ENCODE measurements around the gene CDHR2. TPM values are rescaled to one million over a fixed set of nuclear protein-coding genes. Genes with fewer than 3 reads are reported as not detected.
"Not testable (repeated sequence)": the region's sequence is repeated elsewhere in the genome, so short reads cannot be mapped to it uniquely, and the experiment has no call there.

CDHR2 gene
- polyA plus RNA-seq, 12 donors, result 0.18 to 14.2 (median 0.53) TPM; not detected in 2

DNA sequence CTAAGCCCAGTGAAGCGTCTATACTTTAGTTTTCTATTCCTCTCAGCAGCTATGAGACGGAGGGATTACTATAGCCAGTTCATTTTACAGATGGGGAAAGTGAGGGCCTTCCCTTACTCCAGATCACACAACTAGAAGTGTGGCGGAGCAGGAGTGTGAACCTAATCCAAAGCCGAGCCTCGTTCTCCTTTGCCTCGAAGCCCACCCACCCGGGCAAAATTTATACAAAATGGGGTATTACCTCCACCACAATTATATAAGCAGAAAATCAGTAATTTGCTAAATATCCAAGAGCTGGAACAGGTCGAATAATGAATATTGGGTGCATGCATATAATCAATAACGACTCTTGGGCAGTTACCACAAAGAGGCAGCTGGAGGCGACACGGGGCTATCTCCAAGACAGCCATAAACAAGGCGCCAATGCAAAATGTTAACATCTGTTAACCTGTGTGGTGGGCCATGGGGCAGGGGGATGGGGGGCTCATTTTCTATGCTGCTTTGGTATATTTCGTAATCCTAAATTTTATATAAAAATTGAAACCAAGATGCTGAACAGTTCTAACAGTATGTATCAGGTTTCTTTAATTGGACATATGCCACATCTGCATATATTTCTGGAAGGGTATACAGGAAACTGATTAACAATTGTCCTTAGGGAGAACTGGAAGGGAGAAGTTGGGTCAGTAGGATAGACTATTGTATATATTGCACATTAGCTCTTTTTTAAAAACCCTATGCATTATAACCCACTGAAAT lies 10.7 kb upstream of the CDHR2 start:
- no peak for DNase-seq

DNA sequence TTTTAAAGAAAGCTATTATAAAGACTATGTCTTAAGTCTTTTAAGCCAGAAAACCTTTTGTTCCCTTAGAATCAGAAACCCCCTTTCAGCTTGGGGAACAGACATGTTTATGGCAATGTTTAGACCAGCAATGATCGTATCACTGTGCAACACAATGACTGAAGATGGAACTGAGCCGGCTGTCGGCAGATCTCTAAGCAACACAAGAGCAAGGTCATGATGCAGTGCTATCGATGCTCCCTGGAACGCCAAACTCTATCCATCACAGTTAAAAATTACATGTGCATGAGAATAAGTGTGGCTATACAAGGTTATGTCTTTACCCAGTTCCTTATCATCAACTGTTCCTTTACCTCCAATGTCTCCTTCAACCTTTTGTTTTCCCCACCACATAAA lies 10.2 kb upstream of the CDHR2 start:
- DNase-seq, result no peak

DNA sequence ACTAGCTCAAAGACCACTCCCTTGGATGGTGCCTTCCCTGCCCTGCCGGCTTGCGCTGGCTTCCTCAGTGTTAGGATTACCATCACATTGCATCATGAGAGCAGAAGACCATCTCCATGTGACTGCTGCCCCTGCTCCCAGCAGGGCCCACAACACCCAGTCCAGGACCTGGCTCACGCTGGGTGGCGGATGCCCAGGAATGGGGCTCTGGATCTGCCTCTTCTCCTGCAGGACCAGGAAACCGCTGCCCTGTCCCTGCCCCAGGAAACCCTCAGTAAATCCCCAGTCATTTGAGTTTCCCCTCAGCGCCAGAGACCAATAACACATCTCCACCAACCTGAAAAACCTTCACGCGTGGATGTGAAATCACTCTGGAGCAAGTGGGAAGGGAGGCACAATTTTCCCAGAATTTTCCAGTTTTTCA lies 8.7 kb upstream of the CDHR2 start:
- no peak for DNase-seq

DNA sequence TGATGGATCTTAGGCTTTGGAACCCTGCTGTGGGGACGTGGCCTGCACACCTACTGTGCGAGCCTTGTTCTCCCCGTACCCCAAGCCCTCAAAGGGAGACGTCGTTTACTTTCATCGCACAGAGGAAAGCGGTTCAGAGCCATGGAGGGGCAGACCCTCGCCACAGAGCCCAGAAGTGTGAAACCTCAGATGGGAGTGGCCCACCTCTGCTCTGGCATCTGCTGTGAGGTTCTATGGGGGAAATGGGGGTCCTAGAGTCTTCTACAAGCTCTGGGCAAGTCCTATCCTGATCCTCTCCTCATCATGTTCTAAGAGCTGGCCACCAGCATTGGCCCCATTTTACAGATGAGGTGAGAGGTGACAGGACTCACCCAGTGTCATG lies 8.2 kb upstream of the CDHR2 start:
- DNase-seq, result no peak

DNA sequence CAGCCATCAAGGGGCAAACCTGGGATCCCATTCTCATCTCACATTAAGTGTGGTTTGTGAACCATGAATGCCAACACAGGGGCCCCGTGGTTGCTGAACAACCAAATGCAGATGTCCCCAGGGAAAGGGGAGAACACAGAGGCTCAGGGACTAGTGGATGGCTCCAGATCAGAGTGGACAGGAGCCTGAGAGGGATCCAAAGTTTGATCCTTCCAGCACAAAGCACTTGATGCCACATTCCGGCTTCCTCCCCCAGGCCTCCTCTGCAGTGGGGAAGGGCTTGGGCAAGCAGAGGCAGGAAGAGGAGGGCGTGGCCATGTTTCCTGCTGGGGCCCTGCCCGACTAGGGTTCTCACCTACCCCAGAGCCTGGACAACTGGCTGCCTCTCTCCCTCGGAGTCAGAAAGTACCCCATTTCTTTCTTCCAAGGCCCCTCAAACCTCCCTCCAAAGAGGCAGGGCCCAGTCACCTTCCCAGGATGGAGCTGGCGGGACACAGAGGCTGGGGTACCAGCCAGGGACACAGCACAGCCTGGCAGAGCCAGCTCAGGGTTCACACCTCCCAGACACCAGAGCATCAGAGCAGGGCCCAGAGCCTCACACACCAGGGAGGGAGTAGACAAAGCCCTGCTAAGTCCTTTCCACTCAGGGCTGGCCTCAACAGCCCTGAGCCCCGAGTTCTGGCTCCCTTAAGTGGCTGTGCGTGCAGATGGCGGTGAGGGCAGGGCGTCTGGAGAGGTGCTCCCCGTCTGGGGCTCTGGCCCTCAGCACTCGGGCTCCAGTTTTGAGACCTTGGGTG lies 7.6 kb upstream of the CDHR2 start:
- DNase-seq, result no peak

DNA sequence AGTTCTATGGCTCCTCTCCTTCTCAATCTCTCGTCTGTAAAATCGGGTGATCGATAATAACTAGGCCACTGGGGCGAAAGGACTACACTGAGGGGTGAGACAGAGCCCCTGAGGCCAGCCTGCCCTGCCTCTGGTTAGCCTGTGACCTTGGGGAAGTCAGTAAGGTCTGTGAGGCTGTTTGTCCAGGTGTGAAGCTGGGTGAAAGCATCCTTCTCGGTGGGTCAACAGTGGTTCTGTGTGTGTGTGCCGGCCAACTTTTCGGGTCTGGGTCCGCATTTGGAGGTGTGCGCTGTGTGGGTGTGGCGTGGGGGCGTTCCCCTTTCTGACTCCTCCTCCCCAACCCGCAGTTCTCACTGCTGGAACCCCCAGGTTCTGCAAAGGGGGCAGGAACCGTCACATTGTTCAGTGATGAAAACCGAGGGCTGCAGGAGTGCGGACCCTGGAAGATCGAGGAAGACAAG lies 7.0 kb upstream of the CDHR2 start:
- no peak for DNase-seq

DNA sequence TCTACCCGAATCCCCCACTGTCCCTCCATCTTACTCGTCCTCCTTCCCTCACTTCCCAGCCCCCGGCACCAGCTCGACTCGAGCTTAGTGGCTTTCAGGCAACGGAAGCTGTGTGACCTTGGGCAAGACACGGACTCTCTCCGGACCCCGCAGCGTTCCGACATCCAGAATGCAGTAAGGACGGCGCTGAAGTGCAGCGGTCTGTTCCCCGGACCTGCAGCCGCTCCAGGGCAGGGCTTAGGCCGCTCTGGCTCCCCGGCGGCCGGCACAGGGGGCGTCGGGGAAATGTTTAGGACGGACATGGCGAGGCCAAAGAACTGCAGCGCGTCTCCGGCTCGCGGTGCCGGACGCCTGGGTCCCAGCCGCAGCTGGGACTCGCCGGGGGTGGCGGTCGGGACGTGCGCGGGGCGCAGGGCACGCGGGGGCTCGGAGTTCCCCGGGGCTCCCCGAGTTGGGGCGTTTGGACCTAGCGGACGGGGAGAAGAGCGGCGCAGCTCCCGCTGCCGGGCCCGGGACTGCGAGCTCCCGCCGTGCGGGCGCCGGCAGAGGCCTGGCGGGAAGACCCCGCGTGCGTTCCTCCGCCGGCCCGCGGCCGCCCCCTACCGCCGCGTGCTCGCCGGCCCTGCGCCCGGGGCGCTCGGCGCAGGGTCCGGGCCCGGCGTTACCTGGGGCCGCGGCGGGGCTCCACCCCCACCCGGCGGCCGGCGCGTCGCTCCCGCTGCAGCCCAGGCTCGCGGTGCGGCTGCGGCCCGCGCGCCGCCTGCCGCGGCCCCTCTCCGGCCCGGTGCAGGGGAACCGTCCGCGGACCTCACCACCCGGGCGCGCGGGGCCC lies 6.3 kb upstream of the CDHR2 start:
- no peak for DNase-seq

DNA sequence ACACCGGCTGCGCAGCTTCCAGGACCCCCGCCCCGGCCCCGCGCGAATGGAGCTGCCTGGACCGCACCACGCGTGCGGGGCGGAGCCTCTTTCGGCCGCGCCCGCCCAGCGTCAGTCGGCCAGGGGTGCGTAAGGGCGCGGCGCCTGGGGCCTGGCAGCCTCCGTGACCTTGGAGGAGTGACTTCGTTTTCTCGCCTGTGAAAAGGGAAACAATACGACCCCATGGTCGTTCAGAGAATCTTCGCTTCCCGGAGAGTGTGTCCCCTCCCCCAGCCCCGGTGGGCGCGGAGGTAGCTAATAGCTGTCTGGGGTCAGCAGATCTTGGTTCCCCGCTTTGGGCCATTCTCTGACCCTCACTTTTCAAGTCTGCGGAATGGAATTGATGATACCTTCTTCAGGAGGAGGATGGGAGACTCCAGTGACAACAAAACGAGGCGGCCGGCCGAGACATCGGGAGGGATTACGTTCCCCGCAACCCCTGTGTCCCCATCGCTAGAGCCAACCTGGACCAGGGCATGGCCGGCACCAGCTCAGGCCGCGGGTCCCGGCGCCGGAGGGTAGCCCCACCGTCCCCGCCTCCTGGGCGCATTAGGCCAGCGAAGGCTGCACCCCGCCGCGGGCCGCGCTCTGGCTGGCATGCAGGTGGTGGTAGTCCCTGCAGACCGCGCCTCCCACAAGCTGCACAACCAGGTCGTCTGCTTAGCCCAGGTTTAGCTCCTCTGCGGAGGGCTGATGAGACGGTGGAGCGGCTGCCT lies 5.5 kb upstream of the CDHR2 start:
- DNase-seq, result no peak

DNA sequence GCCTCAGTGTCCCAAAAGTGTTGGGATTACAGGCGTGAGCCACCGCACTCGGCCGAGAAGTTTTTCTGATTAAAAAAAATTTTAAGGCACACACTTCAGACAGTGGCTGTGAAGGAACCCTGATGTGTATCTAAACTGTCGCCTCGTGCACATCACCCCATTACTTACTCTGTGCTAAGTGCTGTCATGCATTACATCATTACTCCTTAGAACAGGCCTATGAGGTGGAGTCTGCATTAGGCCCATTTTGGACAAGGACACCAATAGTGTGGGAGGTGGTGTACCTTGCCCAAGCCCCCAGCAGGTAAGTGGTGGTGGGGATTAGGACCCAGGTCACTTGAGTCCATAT lies 3.8 kb upstream of the CDHR2 start:
- no peak for DNase-seq

DNA sequence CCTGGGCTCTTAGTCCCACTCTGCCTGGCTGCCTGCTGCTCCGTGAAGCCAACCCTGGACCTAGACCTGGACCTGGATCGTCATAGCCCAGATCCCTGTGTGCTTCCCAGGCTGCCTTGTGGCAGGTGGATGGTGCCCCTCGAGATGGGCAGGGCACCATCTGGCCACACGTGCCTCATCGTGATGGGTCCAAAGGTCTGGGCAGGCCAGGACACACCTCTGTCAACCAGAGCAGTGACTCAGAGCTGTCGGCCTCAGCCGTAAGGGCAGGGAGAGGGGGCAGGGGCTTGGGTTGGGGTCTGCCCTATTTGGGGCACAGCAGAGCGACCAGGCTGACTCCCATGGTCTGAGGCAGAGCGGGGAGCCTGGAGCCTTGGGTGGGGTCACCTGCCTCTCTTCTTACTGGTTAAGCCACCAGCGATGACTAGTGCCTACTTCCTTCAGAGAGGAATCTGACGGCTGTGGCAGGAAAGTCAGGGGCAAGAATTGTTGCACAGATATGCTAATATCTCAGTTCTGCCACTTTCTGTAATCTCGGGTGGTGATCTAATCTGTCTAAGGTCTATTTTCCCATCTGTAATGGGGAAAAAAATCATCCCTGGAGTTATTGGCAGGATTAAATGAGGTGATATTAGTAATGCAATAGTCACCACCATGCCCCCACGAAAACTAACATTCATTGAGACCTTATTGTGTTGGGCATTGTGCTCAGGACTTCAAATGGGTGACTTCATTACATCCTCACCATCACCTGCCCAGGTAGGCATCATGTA lies 3.2 kb upstream of the CDHR2 start:
- DNase-seq, result no peak

DNA sequence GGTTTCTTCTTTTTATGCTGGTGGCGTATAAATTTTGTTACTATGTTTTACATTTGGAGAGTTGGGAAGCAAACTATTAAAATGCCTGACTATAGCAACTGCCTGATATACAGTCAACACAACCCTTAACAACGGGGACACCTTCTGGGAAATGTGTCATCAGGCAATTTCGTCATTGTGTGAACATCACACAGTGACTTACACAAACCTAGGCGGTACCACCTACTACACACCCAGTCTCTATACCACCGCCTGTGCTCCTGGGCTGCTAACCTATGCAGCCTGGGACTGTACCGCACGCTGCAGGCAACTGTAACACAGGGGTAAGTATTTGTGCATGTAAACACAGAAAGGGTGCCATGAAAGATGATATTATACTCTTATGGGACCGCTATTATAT lies 1.3 kb upstream of the CDHR2 start:
- DNase-seq, result no peak

DNA sequence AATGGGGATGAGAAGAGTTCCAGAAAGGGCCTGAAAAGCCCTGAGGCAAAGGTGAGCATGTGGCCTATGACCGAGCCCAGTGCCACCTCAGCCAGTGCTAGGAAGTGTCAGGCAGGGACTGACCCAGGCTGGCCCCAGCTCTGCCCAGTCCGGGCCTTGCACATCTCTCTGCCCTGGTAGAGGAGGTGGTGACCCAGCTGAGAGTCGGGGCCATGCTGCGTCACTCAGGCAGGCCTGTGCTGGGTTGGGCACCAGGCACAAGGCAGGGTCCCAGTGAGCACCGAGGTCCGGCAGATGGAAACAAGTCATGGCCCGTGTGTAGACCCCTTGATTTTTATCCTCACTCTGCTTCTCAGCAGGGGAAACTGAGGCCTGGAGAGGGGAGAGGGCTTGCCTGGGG lies 729 bp downstream of the CDHR2 start:
- no peak for DNase-seq

DNA sequence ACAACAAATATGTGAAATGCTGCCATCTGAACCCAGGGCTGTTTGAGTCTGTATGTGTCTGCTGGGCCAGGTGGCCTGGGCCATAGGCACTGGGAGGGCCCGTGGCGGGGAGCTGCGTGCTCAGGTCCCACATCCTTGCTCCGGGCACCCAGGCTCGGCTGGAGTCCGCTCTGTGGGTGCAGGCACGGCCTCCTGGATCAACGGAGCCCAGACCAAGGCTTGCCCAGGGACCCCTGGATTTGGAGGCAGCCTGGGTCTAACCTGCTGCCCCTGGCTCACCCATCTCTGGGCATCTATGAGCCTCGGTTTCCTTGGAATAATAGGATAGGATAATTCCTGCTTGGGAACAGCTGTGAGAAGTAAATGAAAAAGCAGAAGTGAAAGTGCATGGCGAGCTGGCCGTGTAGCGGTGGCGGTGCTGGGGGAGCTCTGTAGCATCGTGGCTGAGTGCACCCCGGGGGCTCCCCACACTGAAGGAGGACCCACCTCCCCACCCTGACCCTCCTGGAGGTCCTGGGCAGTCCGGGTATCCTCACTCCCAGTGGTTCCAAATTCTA lies 1.2 kb downstream of the CDHR2 start:
- DNase-seq, result no peak

DNA sequence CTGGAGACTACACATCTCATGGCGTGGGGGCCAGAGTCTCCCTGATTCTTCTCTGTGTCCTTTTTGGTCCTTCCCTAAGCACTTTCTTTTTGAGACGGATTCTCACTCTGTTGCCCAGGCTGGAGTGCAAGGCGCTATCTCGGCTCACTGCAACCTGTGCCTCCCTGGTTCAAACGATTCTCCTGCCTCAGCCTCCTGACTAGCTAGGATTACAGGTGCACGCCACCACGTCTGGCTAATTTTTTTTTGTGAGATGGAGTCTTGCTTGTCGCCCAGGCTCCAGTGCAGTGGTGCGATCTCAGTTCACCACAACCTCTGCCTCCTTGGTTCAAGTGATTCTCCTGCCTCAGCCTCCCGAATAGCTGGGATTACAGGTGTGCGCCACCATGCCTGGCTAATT lies 1.8 kb downstream of the CDHR2 start:
- not testable (repeated sequence) for DNase-seq

DNA sequence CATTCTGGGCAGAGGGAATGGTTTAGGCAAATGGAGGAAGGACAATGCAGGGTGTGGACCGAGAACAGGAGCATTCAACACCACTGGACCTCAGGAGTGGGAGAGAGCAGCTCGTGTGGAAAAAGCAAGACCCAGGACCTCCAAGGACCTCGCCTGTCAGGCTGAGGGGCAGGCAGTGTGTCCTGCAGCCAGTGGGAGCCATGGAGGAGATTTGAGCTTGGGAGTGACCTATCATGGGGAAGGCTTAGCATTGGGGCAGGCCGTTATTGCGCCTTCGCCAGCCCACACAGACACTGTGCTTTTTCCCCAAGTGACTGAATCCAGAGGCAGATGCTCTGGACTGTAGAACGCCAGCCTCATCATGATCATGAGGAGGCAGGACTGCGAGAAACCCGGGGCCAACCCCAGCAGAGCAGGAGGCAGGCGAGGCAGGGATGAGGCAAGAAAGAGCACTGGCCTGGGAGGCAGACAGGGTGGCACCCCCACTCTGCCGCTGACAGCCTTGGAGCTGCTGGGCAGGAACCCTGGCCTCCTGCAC lies 3.3 kb downstream of the CDHR2 start:
- DNase-seq, result no peak

DNA sequence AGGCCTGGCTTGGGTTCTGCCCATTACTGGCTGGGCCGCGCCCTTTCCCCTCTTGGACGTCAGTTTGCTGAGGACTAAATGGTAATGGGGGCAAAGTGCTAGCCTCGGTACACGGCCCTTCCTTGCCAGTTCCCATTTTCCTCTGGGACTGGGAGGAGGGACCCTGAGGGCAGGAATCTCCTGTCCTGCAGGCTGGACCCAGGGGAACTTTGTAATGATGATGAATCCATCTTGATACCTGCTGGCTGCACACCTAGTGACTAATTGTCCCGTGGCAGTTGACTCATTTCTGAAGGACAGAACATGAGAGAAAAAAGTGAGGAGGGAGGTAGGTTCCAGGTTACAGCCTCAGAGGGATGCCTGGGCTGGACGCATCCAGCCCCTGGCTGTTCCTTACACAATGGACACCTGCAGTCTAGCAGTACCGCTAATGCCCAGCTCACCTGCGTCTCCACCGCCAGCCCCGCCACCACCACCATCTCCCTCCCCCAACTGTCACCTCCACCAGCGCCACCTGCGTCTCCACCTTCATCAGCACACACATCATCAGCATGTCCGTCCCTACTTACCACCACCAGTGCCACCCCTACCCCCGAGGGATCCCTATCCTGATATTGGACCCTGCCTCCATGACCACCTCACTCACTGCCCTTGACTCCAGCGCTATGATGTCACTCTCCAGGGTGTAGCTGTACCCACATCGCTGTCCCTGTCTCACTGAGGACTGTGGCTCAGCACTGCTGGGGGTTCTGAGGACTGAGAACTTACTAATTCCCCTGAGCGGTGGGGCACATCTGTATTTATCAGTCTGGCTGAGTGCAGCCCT lies 4.3 kb downstream of the CDHR2 start:
- DNase-seq, result no peak

DNA sequence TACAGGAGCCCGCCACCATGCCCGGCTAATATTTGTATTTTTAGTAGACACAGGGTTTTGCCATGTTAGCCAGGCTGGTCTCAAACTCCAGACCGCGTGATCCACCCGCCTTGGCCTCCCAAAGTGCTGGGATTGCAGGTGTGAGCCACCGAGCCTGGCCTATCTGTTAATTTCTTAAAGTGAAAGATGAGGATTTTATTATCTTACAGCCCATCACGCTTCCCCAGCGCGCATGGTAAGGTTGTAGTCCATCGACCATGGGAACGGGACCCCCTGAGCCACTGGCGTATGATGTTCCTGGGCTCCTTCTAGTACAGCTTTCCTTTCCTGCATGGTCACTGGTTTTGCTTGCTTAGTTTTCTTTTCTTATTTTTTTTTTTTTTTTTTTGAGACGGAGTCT lies 8.7 kb downstream of the CDHR2 start:
- DNase-seq, result no peak

DNA sequence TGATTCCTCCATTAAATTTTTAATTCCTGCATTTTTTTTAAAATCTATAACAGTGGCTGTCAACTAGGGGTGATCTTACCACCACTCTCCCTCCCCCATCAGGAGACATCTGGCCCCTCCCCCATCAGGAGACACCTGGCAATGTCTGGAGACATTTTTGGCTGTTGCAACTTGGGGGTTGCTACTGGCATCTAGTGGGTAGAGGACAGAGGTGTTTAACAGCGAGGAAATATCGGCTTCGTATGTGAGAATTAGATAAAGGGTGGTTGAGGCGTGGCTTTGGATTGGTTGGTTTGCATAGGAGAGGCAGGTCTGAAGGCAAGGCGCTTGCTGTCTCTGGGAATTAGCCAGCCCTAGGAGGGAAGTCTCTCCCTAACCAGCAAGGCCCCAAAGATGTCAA lies 10.5 kb downstream of the CDHR2 start:
- no peak for DNase-seq

DNA sequence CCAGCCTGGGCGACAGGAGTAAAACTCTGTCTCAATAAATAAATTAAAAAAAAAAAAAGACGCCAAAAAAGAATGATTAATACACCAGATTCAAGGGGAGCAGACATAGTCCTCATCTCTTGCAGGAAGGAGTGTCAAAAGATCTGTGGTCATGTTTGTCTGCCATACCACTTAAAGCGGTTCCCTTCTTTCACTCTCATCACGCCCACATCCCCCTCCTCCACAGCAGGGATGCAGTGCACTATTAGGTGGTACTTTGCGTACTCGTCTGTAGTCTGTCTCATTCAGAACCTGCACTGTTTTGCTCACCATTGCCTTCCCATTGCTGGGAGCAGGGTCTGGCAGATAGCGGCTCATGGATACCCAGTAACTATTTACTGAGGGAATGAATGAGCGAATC lies 11.2 kb downstream of the CDHR2 start:
- no peak for DNase-seq

All from muscle of arm (tissue), 12 donors.